ENCODE results near the gene EHBP1. TPM values are rescaled to one million over a fixed set of nuclear protein-coding genes. Genes with fewer than 3 reads are reported as not detected.

EHBP1 gene
- total RNA-seq, 4 donors from 2014 or later: 52.6 to 167 (median 135) TPM

DNA sequence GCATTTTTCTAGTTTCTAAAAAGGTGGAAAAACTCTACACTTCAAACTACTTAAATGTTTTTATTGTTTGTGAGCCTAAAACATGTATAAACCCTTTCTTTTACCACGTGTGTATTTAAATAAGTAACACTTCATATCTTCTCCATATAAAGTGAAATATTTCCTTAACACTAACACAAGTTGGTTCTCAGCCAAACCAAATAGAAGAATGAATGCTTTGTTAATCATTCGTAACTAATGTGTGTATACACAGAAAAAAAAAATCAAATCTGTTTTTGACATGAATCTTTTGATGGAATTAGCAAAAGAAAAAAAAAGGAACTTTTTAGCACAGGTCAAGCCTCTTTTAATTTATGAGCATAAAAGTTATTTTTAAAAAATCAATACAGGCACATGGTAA lies 89.3 kb downstream of the EHBP1 start:
- no peak for DNase-seq
- no peaks in the 10 kb centered on the region for H3K27me3 ChIP-seq
- TF ChIP-seq, protein P1, sequence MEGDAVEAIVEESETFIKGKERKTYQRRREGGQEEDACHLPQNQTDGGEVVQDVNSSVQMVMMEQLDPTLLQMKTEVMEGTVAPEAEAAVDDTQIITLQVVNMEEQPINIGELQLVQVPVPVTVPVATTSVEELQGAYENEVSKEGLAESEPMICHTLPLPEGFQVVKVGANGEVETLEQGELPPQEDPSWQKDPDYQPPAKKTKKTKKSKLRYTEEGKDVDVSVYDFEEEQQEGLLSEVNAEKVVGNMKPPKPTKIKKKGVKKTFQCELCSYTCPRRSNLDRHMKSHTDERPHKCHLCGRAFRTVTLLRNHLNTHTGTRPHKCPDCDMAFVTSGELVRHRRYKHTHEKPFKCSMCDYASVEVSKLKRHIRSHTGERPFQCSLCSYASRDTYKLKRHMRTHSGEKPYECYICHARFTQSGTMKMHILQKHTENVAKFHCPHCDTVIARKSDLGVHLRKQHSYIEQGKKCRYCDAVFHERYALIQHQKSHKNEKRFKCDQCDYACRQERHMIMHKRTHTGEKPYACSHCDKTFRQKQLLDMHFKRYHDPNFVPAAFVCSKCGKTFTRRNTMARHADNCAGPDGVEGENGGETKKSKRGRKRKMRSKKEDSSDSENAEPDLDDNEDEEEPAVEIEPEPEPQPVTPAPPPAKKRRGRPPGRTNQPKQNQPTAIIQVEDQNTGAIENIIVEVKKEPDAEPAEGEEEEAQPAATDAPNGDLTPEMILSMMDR (IDR thresholded peaks at IDR 0.05): no peak
- no peak for TF ChIP-seq POLR2A (IDR thresholded peaks at IDR 0.05)
- no peak overlapping the region for H3K4me3 ChIP-seq
- no peak overlapping the region for H3K27ac ChIP-seq
- H3K9me3 ChIP-seq: no peaks in the 10 kb centered on the region
- H3K4me1 ChIP-seq: peaks cover 0 to 10% of the 10 kb centered on the region in 2 donors
- H3K36me3 ChIP-seq: no peaks in the 10 kb centered on the region
- intact Hi-C loops (cut with DNase I; ENCODE audit: low total_unique reads): no loop called here

DNA sequence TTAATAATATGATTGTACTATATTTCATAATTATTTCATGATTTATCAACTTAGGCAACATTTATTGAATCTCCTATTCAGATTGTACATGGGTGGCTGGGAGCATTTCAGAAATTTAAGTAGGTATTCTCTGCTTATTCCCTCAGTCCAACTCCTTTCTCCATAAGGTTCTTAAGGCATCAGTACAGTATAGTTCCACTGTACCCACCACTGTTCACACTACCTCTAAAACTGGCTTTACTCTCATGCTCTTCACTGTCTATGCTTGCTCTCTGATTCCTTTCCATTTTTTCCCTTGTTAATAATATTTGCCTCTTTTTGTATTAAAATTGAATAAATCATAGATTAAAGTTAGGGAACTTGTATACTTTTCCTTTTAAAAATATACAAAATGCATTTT lies 89.8 kb downstream of the EHBP1 start:
- peaks cover 0 to 10% of the 10 kb centered on the region in 2 donors for H3K4me1 ChIP-seq
- no peaks in the 10 kb centered on the region for H3K36me3 ChIP-seq
- H3K27ac ChIP-seq: no peak overlapping the region
- intact Hi-C loops (cut with DNase I; ENCODE audit: low total_unique reads): no loop called here
- no peak for DNase-seq
- TF ChIP-seq, protein P1 (IDR thresholded peaks at IDR 0.05): no peak
- no peak for TF ChIP-seq POLR2A (IDR thresholded peaks at IDR 0.05)
- H3K27me3 ChIP-seq: no peaks in the 10 kb centered on the region
- no peaks in the 10 kb centered on the region for H3K9me3 ChIP-seq
- H3K4me3 ChIP-seq: no peak overlapping the region

DNA sequence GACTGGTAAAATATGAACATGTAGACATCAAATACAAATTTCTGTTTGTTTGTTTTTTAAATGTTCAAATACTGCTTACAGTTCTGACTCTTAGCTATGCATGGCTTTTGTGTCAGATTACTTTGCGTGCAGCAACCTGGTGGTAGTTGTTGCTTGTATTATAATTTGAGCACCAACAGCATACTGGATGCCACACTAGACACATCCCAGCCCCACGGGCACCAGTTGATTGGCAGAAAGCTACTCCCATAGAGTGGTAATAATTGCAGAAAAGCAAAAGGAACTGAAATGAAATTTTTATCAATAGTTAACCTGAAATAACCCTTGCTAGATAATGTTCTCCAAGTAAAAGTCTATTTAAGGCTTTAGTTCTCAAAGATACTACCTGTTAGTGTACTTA lies 91.6 kb downstream of the EHBP1 start:
- Histone ChIP-seq H3K36me3 (no peaks in the 10 kb centered on the region), H3K27ac (no peak overlapping the region), H3K4me3 (no peak overlapping the region), H3K4me1 (peaks cover 0 to 10% of the 10 kb centered on the region in 2 donors), H3K9me3 (no peaks in the 10 kb centered on the region), H3K27me3 (no peaks in the 10 kb centered on the region)
- DNase-seq: no peak
- no peak for TF ChIP-seq POLR2A (IDR thresholded peaks at IDR 0.05)
- TF ChIP-seq, protein P1 (IDR thresholded peaks at IDR 0.05): no peak
- intact Hi-C loops (cut with DNase I; ENCODE audit: low total_unique reads): no loop called here

DNA sequence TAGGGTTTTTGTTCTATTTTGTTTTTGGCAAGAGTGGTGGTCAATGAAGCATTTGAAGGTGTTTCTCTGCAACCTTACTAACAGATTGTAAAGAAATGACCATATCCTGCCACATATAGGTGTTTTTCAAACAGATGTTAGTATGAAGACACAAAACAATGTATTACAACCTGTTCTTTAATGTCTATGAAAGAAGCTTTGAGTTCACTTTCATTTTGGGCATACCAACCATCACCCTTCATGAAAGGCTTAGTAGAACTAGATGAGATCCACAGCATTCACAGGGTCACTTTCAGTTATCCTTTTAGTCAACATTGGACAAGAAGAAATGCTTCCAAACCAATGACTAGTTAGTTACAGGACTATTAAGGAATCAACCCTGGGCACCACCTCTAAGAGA lies 95.1 kb downstream of the EHBP1 start:
- Histone ChIP-seq H3K36me3 (no peaks in the 10 kb centered on the region), H3K27ac (no peak overlapping the region), H3K4me3 (no peak overlapping the region), H3K9me3 (no peaks in the 10 kb centered on the region), H3K27me3 (no peaks in the 10 kb centered on the region), H3K4me1 (no peaks in the 10 kb centered on the region)
- no peak for DNase-seq
- intact Hi-C loops (cut with DNase I; ENCODE audit: low total_unique reads): no loop called here
- TF ChIP-seq POLR2A (IDR thresholded peaks at IDR 0.05): no peak
- TF ChIP-seq, protein P1 (IDR thresholded peaks at IDR 0.05): no peak

DNA sequence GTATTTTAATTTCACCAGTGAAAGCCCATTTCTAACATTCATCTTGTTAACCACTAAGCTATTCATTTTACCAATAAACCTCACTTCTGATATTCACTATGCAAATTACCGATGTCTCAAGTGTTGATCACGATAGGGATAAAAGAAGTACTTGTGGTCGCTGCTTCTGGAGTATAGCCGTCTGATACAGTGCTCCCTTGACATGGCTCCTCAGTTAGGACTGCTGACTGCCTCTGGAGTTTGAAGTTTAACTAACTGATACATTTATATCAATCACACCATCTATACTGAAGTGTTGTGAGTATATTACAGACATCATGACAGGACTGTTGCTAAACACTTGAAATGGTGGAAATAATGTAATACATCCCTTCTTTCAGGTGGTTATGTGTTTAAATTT lies 95.6 kb downstream of the EHBP1 start:
- Histone ChIP-seq H3K4me1 (no peaks in the 10 kb centered on the region), H3K27ac (no peak overlapping the region), H3K4me3 (no peak overlapping the region), H3K36me3 (no peaks in the 10 kb centered on the region), H3K9me3 (no peaks in the 10 kb centered on the region), H3K27me3 (no peaks in the 10 kb centered on the region)
- TF ChIP-seq POLR2A (IDR thresholded peaks at IDR 0.05): no peak
- TF ChIP-seq, protein P1 (IDR thresholded peaks at IDR 0.05): no peak
- intact Hi-C loops (cut with DNase I; ENCODE audit: low total_unique reads): no loop called here
- DNase-seq: no peak

Data from uterus (tissue), 4 donors.